Peyer's patch (tissue), 4 donors: Measurements from ENCODE around the gene AFDN.

ENCODE experiments used
- CTCF ChIP-seq, 6 experiments: fragments of 450-650 bp in 4 of 6; fragments of 200-600 bp in 2 of 6; sonication (generic) in 1 of 6; IDR thresholded peaks; one replicate each; pipeline ENCODE4 v1.5.1; 2017 to 2019; ENCODE audit warnings: antibody characterized with exemption in 6 of 6, mild to moderate bottlenecking in 3 of 6, moderate library complexity in 1 of 6
- POLR2A ChIP-seq, 2 donors: fragments of 450-650 bp; IDR thresholded peaks; one replicate each; pipeline ENCODE4 v1.5.1; 2017; ENCODE audit warnings: antibody characterized with exemption in 2 of 2, mild to moderate bottlenecking in 2 of 2, moderate library complexity in 2 of 2

GRCh38 chr6:167836721-167837120, 10.0 kb downstream of the AFDN start:
- TF ChIP-seq CTCF (IDR thresholded peaks at IDR 0.05) (no peak), POLR2A (IDR thresholded peaks at IDR 0.05) (no peak)
